Keratinocyte (primary cell): ENCODE measurements around the gene TBC1D8. TPM values are rescaled to one million over a fixed set of nuclear protein-coding genes. Genes with fewer than 3 reads are reported as not detected.

Experiments
- DNase-seq: peaks from one replicate; pipeline ENCODE4 v3.0.0-alpha.2; 2011; ENCODE audit warnings: low read depth, missing footprints, low spot score
- FAIRE-seq: peaks from 2 replicates; lab custom pipeline; 2011; peaks lifted over from hg19 to GRCh38; lab: Jason Lieb, UNC
- H2AFZ ChIP-seq: 2 replicates; pipeline ENCODE4 v1.6.0; 2012; ENCODE audit warnings: low read length, control low read depth, inconsistent platforms; ENCODE audit not compliant: control insufficient read depth
- H3K27ac ChIP-seq: 2 replicates; pipeline ENCODE4 v1.5.1; 2011; ENCODE audit warnings: low read length; ENCODE audit not compliant: control insufficient read depth, insufficient read depth
- H3K27me3 ChIP-seq: 3 replicates; pipeline ENCODE4 v1.6.0; 2011; ENCODE audit warnings: low read length; ENCODE audit not compliant: control insufficient read depth, insufficient read depth; ENCODE audit errors: extremely low read depth
- H3K36me3 ChIP-seq, 2 experiments: 2 replicates in 1 of 2; 3 replicates in 1 of 2; pipeline ENCODE4 v1.5.1; 2011; ENCODE audit warnings: low read length in 2 of 2, mild to moderate bottlenecking in 1 of 2; ENCODE audit not compliant: control insufficient read depth in 2 of 2, insufficient read depth in 2 of 2; ENCODE audit errors: extremely low read depth in 1 of 2
- H3K4me1 ChIP-seq: 3 replicates; pipeline ENCODE4 v1.5.1; 2011; ENCODE audit warnings: low read length; ENCODE audit not compliant: control insufficient read depth, insufficient read depth; ENCODE audit errors: extremely low read depth
- H3K4me2 ChIP-seq: 3 replicates; pipeline ENCODE4 v1.6.0; 2011; ENCODE audit warnings: low read depth, low read length; ENCODE audit not compliant: control insufficient read depth, insufficient read depth; ENCODE audit errors: extremely low read depth
- H3K4me3 ChIP-seq, 3 experiments: fragments of 200-600 bp in 1 of 3; sonication (generic) in 1 of 3; 2 replicates in 2 of 3; 3 replicates in 1 of 3; pipeline ENCODE4 v1.5.1; 2011 to 2016; ENCODE audit warnings: low read length in 3 of 3, mild to moderate bottlenecking in 3 of 3, control low read depth in 2 of 3, inconsistent platforms in 1 of 3, low read depth in 1 of 3, mixed read lengths in 1 of 3, mixed run types in 1 of 3, moderate library complexity in 1 of 3; ENCODE audit not compliant: control insufficient read depth in 2 of 3, insufficient read depth in 2 of 3; ENCODE audit errors: extremely low read depth in 1 of 3
- H3K79me2 ChIP-seq: 2 replicates; pipeline ENCODE4 v1.6.0; 2012; ENCODE audit warnings: low read length; ENCODE audit not compliant: control insufficient read depth, insufficient read depth
- H3K9ac ChIP-seq: 3 replicates; pipeline ENCODE4 v1.6.0; 2011; ENCODE audit warnings: low read length; ENCODE audit not compliant: control insufficient read depth, insufficient read depth; ENCODE audit errors: extremely low read depth
- H3K9me1 ChIP-seq: 3 replicates; pipeline ENCODE4 v1.6.0; 2011; ENCODE audit warnings: low read length; ENCODE audit not compliant: control insufficient read depth, insufficient read depth; ENCODE audit errors: extremely low read depth
- H3K9me3 ChIP-seq: 2 replicates; pipeline ENCODE4 v1.5.1; 2012; ENCODE audit warnings: low read depth, low read length; ENCODE audit not compliant: control insufficient read depth
- H4K20me1 ChIP-seq: 3 replicates; pipeline ENCODE4 v1.6.0; 2011; ENCODE audit warnings: low read length; ENCODE audit not compliant: control insufficient read depth, insufficient read depth; ENCODE audit errors: extremely low read depth
- EZH2 ChIP-seq: IDR thresholded peaks from one replicate; pipeline ENCODE4 v1.6.1; 2012; ENCODE audit warnings: inconsistent platforms, mild to moderate bottlenecking, low read length, moderate library complexity
- dilution Hi-C: fragments of 300-500 bp; cut with MboI; formaldehyde crosslinking; loops from one replicate; pipeline ENCODE4 v1.7.0; 2020; ENCODE audit warnings: low sequenced_read_pairs; ENCODE audit not compliant: extremely low pct_ligation_motif_present
- polyA plus RNA-seq, 5 experiments: library from polyadenylated mRNA; depleted of rRNA in 3 of 5; stranded (reverse) in 3 of 5; stranded (forward) in 1 of 5; unstranded in 1 of 5; fragments of >200 nt; gene quantifications; 1 replicate in 1 of 5; 2 replicates in 3 of 5; 3 replicates in 1 of 5; pipeline versions ENCODE4 v1.2.1 to v1.2.3, GENCODE V29; 2011 to 2012; ENCODE audit warnings: missing spikeins in 2 of 5, low read depth in 1 of 5, low replicate concordance in 1 of 5
- TF ChIP-seq, protein P1 (sequence below), 3 experiments: IDR thresholded peaks in 1 of 3; conservative IDR thresholded peaks in 1 of 3; optimal IDR thresholded peaks in 1 of 3; 2 replicates in 2 of 3; 3 replicates in 1 of 3; pipeline versions ENCODE3 to v1.5.1; 2011; ENCODE audit warnings: low read length in 3 of 3, mild to moderate bottlenecking in 3 of 3, moderate library complexity in 2 of 3, control low read depth in 1 of 3, inconsistent platforms in 1 of 3; ENCODE audit not compliant: insufficient read depth in 2 of 3; ENCODE audit errors: extremely low read depth in 1 of 3

TBC1D8 gene
- polyA plus RNA-seq, 1 donor (not counting 4 experiments of a cell fraction or from before 2014, with no cell fraction given), result 13.8 TPM

DNA sequence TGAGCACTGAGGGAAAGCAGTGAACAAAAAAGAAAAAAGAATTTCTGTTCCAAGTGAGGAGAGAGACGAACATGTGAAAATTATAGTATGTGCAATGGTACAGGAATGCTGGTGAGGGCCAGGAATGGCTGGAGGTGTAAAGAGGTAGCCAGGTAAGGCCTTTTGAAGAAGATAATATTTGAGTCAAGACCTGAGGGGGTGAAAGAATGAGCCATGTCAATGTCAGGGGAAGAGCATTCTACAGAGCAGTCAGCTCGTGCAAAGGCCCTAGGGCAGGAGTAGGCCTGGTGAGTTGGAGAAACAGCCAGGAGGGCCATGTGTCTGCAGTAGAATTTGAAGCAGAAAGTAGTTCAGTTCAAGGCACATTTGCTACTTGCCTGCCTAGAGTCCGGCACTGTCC, 161.5 kb downstream of the TBC1D8 start:
- no peaks in the 10 kb centered on the region for H3K79me2 ChIP-seq
- no peak overlapping the region for H3K9ac ChIP-seq
- TF ChIP-seq, protein P1, sequence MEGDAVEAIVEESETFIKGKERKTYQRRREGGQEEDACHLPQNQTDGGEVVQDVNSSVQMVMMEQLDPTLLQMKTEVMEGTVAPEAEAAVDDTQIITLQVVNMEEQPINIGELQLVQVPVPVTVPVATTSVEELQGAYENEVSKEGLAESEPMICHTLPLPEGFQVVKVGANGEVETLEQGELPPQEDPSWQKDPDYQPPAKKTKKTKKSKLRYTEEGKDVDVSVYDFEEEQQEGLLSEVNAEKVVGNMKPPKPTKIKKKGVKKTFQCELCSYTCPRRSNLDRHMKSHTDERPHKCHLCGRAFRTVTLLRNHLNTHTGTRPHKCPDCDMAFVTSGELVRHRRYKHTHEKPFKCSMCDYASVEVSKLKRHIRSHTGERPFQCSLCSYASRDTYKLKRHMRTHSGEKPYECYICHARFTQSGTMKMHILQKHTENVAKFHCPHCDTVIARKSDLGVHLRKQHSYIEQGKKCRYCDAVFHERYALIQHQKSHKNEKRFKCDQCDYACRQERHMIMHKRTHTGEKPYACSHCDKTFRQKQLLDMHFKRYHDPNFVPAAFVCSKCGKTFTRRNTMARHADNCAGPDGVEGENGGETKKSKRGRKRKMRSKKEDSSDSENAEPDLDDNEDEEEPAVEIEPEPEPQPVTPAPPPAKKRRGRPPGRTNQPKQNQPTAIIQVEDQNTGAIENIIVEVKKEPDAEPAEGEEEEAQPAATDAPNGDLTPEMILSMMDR (optimal IDR thresholded peaks at IDR 0.05 in 1 of 3, IDR thresholded peaks at IDR 0.05 in 1 of 3, conservative IDR thresholded peaks at IDR 0.05 in 1 of 3; ENCODE audit: extremely low read depth in 1 of 3, insufficient read depth in 2 of 3, low read length in 3 of 3), result no peak
- no peak for TF ChIP-seq EZH2
- no peaks in the 10 kb centered on the region for H3K9me3 ChIP-seq
- no peak overlapping the region for H3K4me3 ChIP-seq
- H3K4me1 ChIP-seq, result no peaks in the 10 kb centered on the region
- H4K20me1 ChIP-seq, result no peaks in the 10 kb centered on the region
- H3K4me2 ChIP-seq, result no peak overlapping the region
- H3K27me3 ChIP-seq, result no peaks in the 10 kb centered on the region
- dilution Hi-C loops, result no loop called here
- H2AFZ ChIP-seq, result no peak overlapping the region
- H3K36me3 ChIP-seq, result peaks cover 2 to 38% of the 10 kb centered on the region in 2 experiments
- FAIRE-seq (no peak), DNase-seq (no peak)
- H3K9me1 ChIP-seq, result no peaks in the 10 kb centered on the region
- no peak overlapping the region for H3K27ac ChIP-seq

DNA sequence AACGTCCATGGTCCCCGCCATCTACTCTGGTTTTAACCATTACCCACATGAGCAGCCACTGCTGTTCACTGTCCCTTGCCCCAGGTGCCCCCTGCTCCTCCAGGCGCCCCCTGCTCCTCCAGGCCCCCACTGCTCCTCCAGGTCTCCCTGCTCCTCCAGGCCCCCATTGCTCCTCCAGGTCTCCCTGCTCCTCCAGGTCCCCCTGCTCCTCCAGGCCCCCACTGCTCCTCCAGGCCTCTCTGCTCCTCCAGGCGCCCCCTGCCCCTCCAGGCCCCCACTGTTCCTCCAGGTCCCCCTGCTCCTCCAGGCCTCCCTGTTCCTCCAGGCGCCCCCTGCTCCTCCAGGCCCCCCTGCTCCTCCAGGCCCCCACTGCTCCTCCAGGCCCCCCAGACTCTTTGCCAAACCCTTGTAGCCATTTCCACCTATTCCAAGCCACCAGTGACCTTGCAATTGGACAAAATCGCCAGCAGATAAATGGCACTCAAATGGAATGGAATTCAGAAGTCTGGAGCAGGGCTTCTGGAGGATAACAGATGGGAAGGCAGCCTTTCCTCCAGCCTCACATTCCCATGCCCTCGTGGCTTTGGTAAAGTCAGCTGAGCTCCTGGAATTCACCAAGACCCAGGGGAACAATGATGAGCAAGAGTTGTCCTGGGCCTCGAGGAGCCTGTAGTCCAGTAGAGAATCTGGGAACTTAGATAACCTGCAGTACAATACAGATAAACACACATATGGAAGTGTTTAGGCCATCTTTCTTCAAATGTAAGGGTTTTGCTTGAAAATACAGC, 162.4 kb downstream of the TBC1D8 start:
- Histone ChIP-seq H3K27ac (no peak overlapping the region), H2AFZ (no peak overlapping the region), H3K36me3 (peaks cover 2 to 33% of the 10 kb centered on the region in 2 experiments), H3K9me1 (no peaks in the 10 kb centered on the region), H3K4me3 (no peak overlapping the region), H3K79me2 (no peaks in the 10 kb centered on the region), H3K9ac (no peak overlapping the region), H3K4me1 (no peaks in the 10 kb centered on the region), H3K4me2 (no peak overlapping the region), H4K20me1 (no peaks in the 10 kb centered on the region), H3K27me3 (no peaks in the 10 kb centered on the region), H3K9me3 (no peaks in the 10 kb centered on the region)
- DNase-seq, result no peak
- TF ChIP-seq EZH2, result no peak
- TF ChIP-seq, protein P1 (optimal IDR thresholded peaks at IDR 0.05 in 1 of 3, IDR thresholded peaks at IDR 0.05 in 1 of 3, conservative IDR thresholded peaks at IDR 0.05 in 1 of 3; ENCODE audit: extremely low read depth in 1 of 3, insufficient read depth in 2 of 3, low read length in 3 of 3), result no peak
- FAIRE-seq, result no peak
- dilution Hi-C loops, result no loop called here
